HG03066 (cell line): Measurements from ENCODE around the gene TPD52L1.

Source experiments
- ATAC-seq: cut with Tn5 transposase; IDR thresholded peaks from one replicate; pipeline ENCODE4 v1.9.1; 2021; ENCODE audit warnings: low read depth; ENCODE audit not compliant: unreplicated experiment

The TPD52L1 gene

DNA sequence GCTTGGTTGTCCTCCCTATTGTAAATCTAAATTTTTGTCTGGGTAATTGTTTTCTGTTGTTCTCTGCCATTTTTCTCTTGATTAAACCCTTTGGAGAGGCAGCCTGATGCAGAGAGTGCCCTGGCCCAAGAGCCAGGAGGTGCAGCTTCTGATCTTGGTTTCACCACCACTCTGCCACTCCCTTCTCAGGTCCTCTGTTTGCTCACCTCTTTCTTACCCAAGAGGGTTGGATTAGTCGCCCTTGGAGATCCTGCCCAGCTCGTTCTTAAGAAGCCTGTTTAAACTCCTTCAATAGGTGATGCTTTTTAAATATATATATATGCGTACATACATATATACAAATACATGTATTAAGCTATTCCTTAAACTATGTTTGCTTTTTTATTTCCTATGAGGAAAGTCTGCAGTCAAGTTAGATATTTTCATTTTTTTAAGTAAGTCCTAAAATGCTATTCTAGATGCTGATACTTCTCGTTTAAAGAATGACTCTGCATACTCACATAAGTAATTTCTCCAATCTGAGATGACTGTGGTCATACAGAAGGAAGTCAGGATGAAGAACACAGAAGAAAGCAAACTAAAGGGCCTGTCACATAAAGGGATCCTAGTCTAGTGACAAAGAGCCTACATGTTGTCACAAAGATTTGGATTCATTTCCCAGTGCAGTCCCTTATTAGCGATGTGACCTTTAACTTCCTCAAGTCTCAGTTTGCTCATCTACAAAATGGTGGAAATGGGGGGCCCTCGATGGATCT lies 19.9 kb downstream of the TPD52L1 start:
- no peak for ATAC-seq

DNA sequence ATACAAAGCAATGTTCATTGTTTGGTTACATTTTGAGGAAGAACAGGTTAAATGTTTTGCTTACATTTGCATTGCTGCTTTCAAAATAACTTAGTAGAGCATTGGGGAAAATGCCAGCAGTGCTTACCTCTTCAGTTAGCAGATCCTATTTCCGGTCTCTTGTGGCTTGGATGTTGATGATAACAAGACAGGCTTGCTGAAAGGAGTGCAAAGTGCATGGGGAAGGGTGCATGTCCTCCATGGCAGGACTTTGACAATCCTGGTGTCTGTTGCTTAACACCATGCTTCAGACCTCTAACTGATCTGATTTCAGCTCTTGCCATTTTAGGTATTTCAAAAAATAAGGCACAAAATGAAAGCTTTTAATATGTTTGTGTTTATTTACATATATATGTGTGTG lies 21.1 kb downstream of the TPD52L1 start:
- ATAC-seq = no peak

DNA sequence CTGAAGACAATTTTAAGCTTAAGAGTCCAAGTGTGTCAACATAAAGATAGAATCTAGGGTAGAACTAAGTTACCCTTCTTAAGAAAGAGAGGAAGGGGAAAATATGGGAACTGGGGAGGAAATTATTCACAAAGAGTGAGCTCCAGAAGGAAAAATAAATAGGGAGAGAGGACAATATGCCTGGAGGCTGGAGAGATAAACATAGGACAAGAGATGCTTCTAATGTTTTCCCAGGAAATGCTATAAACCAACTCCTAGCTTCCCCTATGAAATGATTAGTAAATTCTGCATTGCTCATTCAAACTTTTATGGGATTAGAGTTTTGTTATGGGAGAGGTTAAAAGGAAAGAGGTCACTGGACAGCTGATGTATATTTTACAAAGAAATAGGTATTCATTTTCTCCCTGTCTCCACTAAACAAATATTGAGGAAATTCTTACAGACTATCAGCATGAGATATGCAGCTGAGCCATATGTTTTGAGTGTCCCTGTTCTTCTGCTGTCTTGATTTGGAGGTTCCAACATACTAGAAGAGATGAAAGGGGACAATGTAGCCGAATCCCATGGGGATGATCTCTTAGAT lies 22.0 kb downstream of the TPD52L1 start:
- ATAC-seq = no peak

DNA sequence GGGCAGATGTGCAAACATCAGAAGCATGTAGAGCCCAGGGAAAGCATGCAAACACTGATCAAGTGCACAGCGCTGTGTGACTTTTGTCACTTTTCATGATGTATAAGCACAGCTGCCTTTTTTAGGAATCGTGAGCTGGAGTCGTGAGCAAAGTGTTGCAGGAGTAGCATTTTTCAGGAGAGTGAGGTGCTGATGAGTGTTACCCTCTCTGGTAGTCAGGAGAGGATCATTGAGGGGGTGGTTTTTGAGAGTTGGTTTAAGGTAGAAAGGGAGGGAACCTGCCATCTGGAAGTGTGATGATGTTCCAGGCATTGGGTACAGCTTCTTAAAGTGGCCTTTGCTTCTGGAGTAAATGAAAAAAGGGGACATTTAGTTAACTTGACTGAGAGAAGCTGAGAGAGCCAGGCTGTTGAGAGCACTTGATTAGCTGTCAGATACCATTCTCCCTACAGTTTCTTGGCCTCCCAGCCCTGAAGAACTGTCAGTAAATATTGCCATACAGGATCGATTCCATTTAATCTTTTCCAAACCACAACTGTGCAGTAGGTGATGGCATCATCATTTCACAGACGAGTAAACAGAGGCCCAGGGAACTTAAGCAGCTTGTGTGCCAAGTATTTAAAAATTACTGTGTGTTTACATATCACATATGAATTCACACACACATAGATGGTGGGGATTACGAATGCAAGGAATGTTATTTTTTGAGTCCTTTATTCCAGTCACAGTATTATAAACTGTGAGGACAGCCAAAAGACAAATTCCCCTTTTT lies 28.9 kb downstream of the TPD52L1 start:
- no peak for ATAC-seq

DNA sequence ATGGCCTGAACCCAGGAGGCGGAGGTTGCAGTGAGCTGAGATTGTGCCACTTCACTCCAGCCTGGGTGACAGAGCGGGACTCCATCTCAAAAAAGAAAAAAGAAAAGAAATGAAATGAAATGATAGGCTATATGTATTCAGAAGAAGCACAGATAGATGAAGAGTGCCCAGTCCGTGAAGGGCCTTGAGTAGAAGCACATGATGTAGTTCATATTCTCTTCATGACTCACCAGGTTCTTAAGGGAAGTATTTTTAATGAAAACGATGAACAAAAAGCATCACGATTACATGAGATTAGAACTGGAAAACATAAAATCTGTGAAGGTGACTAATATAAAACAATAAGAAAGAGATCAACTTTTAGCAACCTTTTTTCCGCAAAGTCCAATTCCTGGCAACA lies 29.8 kb downstream of the TPD52L1 start:
- no peak for ATAC-seq

DNA sequence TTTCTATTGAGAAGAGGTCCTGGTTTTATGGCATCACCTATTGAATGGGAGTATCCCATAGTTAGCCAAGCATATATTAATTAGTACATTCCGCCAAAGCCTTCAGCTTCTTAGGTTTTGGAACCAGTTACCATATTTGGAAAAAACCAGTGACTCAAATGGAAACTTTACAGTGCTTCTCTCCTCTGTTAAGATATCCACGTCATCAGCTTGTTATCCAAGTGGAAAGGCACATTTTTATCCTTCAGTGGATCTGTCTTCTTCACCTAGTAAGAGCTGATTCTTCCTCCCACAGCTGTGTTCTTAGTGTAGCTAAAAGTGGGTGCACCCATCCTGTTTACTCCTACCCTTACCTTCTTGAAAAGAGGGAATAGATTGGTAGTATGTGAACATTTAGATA lies 34.5 kb downstream of the TPD52L1 start:
- no peak for ATAC-seq

DNA sequence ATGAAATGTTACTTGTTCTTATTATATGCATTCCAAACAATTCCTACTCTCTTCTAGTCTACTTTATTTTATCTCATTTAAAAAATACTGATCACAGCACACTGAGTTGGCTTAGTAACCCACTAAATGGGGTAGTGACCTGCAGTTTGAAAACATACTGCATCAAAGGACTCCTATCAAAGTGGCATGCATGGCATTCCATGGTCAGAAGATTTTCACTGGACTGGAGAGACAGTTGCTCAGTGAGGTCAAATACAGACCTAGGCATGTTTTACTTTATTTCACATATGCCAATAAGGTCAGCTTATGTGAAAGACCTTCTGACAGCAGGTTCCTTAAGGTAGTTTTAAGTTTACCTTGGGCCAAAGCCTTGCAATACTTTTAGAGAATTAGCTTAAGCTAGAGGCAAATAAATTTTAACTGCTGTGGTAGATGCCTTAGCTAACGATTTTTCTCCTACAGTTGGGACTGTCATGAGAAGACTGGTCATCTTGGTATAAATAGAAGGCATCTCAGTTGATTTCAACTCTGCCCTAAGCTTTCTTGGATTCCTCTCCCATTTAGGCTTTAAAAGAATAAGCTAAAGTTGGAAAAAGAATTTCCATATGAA lies 35.1 kb downstream of the TPD52L1 start:
- no peak for ATAC-seq

DNA sequence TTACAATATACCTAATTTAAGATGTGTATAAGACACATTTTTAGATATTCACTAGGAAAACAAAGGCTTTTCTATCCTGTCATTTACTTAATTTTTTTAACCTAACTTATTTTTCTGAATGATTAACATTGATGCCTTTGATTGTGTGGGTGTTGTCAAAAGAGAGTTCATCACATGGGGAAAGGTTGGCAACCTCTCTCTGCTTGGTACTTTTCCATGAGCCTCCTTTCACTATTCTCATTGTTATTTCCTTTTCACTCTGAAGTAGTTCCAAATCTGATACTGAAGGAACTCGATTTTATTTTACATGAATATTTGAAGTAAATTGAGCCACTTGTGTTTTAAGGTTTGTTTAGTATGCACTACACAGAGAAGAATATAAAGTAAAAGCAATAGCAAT lies 35.9 kb downstream of the TPD52L1 start:
- no peak for ATAC-seq

DNA sequence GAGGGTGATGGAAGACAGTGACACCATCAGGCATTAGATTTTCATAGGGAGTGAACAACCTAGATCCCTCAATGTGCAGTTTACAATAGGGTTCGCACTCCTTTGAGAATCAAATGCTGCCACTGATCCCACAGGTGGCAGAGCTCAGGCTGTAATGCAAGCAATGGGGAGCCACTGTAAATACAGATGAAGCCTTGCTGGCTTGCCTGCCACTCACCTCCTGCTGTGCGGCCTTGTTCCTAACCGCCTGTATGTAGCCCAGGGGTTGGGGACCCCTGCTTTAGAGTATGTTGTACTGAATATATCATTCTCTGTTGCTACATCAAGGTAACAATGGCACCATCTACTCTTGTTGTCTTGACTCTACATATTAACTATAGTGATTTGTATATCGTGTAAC lies 37.1 kb downstream of the TPD52L1 start:
- ATAC-seq = no peak

DNA sequence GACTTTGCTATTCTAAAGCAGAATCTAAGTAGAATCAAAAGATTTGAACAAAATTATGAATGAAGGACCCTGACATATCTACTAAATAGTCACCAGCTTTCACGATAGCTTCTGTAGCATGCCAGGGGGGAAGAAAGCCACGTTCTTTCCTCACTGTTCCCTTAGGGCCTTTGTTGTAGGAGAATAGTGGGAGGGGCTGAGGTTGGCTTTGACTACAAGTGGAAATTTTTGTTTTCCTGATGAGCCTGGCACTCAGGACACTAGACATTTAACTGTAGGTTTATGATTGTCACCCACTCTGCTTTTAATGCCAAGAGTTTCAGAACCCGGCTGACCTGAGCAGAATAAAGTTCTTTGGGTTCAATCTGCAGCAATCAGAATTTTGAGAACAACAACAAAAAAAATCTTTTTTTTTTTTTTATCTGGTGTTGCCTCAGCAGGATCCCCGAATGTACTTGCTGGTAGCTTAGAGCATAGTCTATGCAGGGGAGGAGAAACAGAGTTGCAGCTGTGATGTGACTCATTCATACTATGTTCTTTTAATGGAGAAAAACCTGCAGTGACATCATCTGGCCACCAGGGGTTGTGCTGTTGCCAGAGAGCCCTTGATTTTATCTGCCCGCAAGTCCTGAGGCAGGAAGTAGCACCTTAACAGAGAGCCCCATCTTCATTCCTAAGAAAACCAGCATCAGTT lies 38.5 kb downstream of the TPD52L1 start:
- ATAC-seq = peak; percentile 98

DNA sequence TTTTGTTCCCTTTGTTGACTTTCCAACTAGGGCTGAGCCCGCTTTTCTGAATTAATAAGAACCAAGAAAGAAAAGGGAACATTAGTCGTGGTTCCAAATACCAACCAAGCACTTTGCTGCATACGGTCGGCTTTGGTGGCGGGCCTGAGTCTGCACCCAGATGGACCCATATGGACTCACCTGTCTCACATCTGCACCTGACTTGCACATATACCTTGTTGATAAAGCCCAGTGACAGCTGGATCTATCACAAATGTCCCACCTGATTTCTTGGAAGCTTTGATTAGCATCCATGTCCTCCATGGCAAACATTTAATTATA lies 39.0 kb downstream of the TPD52L1 start:
- ATAC-seq = peak; percentile 8

DNA sequence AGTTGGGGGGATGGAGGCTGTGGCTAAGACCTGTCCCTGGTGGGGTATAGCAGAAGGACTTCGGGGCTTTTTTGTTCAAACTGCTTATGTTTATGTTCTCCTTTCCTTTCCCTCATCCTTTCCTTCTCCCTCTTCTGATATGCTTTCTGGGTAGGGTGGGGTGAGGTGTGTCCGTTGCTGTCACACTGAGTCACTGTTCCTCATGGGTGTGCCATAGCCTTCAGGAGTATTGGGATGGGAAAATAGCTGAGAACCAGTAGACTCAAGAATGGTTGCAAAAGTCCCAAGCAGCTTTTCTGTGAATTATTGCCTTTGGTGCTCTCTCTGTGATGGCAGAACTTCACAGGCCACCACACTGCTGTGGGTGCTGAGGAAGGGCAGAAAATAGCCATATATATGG lies 39.6 kb downstream of the TPD52L1 start:
- no peak for ATAC-seq

DNA sequence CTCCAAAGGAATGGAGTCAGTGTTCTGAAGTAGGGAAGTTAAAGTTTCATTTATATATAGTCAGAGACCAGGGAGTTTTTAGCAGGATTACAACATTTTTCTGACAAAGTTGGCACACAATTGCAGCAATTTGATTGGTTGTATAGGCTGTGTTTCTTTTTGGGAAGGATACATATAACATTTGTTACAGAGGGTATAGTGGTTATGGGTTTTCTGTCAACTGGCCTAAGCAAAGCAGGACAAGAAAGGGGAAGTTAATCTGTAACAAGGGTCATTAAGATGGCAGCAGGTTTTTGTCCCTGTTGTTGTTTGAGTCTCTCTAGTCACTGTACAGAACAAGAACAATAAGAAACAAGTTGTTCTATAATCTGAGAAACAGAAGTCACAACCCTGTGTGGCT lies 41.4 kb downstream of the TPD52L1 start:
- ATAC-seq = no peak

DNA sequence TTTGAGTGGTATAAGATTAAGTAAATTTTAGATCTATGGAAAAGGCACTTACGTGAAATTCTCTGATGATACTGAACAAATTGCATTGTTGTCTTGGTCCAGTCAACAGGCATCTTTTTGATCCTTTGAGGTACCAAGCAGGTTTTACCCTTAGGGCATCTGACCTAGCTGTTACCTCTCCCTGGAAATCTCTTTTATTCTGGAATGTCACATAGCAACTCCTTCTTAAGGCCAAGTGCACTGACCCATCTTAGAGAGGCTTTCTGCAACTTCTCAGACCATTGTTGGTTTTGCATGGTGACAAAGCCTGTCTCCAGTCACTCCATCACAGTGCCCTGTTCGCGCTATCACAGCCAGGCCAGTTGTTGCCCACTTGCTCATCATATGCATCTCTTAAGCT lies 42.0 kb downstream of the TPD52L1 start:
- no peak for ATAC-seq

DNA sequence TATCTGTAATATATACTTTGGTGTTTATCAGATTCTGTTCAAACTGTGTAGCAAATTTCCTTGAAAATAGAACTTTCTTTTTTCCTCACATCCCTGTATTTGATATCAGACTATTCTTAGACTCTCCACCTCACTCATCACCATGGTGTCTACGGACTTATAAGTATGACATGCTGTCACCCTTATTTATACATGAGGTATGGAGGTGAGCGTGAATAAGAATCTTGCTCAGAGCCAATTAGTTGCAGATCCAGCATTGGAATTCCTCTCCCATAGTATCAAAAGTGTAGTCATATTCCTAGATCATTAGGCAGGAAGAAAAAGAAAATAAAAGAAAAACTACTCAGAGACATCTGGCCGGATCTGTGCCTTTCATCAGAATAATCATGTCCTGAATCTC lies 43.0 kb downstream of the TPD52L1 start:
- ATAC-seq = no peak

DNA sequence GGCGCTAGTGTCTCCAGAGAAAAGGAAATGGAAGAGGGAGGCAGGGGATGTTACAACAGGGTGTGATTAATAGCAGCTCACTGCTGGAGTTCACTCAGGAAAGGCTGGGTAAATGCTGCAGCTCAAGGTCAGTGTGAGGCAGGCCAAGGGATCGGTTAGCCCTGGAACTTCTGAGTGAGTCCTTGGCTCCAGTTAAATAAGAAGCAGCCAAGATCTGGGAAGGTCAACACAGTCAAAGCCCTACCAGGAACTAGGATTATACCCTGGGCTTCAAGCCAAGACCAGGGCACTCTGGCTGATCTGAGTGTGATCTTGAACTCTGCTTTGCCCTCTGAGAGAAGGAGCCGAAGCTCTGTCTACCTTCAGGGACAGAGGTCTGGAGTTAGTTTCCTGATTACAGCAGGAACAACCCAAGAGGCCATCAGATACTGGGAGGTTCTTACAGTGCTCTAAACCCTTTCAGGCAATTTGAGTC lies 44.3 kb downstream of the TPD52L1 start:
- ATAC-seq = no peak

DNA sequence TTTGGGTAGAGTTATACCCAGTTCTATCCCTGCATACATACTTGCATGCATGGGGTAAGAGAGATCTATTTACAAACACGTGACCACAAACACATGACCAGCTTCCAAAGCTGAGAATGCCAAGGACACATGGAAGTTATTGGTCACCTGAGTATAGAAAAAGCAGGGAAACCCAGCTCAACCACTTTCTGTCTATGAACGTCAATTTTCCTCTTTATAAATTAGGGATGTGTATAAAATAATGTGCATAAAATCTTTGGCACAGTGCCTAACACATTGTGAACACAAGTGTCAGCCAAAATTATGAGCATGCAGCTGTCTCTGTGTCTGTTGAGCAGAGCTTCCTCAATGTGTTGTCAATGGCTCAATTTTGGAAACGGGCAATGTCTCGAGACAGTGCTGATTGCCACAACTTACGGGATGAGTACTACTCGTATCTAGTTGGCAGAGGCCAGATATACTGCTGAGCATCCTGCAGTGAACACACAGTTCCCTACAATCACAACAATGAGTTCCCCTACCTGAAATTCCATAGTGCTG lies 44.9 kb downstream of the TPD52L1 start:
- no peak for ATAC-seq

DNA sequence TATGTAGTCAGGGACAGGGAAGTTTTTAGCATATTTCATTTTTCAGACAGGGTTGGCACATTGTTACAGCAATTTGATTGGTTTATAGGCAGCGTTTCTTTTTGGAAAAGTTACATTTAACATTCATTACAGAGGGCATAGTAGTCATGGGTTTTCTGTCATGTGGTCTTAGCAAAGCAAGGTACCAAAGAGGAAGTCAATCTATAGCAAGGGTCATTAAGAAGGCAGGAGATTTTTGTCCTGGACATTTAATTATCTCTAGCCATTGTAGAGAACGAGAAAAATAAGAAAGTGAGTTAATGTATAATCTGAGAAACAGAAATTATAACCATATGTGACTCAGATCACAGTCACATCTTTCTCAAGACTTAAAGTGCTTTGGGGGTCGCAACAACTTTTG lies 47.4 kb downstream of the TPD52L1 start:
- ATAC-seq = no peak

DNA sequence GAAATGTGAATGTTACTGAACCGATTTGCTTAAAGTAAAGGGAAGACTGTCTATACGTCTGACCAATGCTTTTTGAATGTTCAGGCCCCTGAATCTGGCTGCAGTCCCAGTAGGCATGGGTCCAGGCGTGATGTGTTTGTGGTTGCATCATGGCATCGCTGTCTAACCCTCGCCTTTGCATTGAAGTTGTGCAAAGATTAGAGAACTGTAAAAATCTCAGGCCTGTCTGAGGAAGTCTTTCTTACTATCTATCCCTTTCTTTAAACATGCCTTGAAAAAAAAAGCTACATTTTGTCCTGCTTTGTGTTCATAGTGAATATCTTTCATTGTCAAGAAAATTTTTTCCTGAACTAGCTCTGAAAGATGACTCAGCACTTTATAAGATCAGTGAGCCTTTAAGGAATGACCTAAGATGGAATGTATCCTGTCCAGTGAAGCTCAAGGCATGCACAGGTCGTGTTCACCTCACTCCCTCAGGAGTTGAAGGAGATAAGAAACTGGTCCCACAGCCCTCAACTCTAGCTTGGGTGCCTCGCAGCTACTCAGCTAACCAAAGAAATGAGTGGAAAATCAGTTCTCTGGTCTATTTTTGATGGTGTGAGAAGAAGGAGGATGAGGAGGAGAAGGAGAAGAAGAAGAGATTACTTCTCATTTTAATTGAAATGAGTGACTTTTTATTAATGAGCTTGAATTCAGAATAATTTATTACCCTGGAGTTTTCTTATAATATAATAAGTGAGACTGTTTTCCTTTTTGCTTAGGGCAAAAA lies 48.6 kb downstream of the TPD52L1 start:
- ATAC-seq = no peak

DNA sequence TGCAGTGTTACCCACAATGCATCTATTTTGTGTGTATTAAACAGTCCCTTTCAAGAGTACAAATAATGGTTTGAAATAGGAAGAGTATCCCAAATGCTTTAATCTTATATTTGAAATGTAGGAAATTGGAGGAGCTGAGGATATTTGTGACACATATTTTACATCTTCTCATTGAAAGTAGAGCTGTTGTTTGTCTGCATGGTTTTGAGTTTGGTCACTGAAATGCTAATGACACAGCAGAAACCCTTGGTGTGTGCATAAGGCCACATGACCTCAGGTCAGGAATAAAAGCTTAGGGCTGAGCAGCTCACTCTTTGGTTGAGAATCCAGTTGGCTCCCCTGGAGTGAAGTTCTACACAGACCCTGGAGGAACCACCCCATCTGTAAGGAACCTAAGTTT lies 49.8 kb downstream of the TPD52L1 start:
- ATAC-seq = no peak
